HFF-Myc (cell line): ENCODE measurements around the gene LCA5L.

Experiments
- DNase-seq: peaks from one replicate; pipeline ENCODE4 v3.0.0-alpha.2; 2011; ENCODE audit warnings: low read depth; ENCODE audit errors: extremely low read depth
- H3K4me3 ChIP-seq: replicated peaks from 2 replicates; pipeline ENCODE4 v1.5.1; 2011; ENCODE audit warnings: low read depth, mild to moderate bottlenecking, control low read depth, low read length
- TF ChIP-seq, protein P1 (sequence below): IDR thresholded peaks from 2 replicates; pipeline ENCODE4 v1.5.1; 2012; ENCODE audit warnings: mild to moderate bottlenecking, low read depth, low read length, control low read depth; ENCODE audit errors: missing control alignments

Gene LCA5L

DNA sequence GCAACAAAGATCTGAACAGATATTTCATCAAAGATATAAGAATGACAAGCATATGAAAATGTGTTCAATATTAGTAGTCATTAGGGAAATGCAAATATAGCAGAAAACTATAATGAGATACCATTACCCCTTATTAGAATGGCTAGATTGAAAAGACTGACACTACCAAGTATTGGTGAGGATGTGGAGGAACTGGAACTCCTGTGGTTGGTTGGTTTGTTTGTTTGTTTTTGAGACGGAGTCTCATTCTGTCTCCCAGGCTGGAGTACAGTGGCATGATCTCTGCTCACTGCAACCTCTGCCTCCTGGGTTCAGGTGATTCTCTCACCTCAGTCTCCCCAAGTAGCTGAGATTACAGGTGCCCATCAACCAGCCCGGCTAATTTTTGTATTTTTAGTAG is 77.8 kb downstream of the LCA5L start:
- TF ChIP-seq, protein P1, sequence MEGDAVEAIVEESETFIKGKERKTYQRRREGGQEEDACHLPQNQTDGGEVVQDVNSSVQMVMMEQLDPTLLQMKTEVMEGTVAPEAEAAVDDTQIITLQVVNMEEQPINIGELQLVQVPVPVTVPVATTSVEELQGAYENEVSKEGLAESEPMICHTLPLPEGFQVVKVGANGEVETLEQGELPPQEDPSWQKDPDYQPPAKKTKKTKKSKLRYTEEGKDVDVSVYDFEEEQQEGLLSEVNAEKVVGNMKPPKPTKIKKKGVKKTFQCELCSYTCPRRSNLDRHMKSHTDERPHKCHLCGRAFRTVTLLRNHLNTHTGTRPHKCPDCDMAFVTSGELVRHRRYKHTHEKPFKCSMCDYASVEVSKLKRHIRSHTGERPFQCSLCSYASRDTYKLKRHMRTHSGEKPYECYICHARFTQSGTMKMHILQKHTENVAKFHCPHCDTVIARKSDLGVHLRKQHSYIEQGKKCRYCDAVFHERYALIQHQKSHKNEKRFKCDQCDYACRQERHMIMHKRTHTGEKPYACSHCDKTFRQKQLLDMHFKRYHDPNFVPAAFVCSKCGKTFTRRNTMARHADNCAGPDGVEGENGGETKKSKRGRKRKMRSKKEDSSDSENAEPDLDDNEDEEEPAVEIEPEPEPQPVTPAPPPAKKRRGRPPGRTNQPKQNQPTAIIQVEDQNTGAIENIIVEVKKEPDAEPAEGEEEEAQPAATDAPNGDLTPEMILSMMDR = no peak

GRCh38 chr21:39366563-39366962 is 79.0 kb downstream of the LCA5L start:
- TF ChIP-seq, protein P1 = no peak
- no peak for DNase-seq
- H3K4me3 ChIP-seq = no peak overlapping the region

More for the DNA sequence above, 77.8 kb downstream of the LCA5L start:
- H3K4me3 ChIP-seq = no peak overlapping the region
- no peak for DNase-seq

DNA sequence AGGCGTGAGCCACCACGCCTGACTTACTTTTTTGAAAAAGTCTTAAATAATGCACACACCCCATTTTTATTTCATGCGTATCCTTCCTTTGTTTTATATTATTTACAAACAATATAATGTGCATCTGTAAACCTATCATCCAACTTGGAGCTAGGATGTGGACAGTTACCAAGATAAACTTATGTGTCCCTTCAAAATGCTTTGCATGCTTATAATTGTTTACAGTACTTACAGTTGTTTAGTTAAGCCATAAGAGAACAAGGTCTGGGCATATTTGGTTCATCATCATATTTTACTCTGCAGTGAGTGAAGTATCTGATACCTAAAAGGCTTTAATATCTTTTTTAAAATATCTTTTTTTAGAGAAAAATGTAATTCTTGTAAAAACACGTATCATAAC is 80.6 kb downstream of the LCA5L start:
- H3K4me3 ChIP-seq = no peak overlapping the region
- no peak for DNase-seq
- TF ChIP-seq, protein P1 = no peak

DNA sequence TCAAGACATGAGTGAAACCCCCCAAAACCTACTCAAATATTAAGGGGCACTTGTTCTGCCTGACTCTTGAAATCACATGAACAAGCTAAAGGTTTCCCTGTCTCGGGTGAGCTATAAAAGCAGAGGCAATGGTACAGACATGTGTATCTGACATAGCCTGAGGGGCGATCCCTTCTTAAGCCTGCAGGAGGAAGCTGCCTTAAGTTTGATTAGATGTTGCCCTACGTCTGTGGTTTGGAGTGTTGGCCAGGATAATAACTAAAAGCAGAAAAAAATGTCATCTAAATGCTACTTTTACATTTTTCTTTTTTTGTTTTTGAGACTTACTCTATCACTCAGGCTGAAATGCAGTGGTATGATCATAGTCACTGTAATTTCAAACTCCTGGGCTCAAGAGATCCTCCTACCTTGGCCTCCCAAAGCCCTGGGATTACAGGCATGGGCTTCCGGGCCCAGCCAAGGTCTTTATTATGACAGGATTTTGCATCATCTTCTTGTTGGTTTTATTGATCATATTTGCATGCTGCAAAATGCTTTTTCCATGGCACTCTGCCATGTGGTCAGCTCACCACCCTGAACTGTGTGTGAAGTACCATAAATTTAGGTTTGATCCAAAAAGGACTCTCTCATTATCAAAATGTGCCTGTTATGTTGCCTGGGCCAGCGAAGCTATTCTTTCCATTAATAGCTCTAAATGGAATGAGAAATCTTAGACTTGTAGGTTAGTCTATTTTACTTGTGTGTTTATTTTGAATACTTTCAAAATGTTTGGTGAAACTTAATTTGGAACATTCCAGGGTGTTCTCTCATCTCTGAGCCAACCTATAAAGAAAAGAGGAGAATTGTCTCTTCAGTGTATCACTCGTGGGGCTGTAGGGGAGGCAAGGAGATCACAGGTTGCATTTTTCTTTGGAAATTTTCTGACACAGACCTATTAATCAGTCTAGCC is 81.7 kb downstream of the LCA5L start:
- no peak overlapping the region for H3K4me3 ChIP-seq
- TF ChIP-seq, protein P1 = no peak
- DNase-seq = no peak

DNA sequence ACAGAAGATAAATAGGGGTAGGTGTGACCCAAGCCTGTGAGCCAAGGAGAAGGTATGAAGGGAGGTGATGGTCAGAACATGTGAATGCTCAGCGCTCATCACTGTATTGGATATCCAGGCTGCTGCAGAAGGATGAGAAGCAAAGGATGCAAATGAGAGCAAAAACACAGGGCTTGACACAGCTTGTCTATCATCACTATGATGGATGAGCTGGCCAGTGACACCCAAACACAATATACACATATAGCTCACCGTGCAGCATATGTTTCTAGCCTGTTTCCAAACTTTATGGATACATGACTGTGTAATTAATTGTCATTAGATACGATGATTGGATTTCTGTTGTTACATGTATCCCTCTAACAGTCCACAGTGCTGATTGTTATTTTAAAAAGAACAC is 82.8 kb downstream of the LCA5L start:
- H3K4me3 ChIP-seq = no peak overlapping the region
- DNase-seq = no peak
- TF ChIP-seq, protein P1 = no peak

DNA sequence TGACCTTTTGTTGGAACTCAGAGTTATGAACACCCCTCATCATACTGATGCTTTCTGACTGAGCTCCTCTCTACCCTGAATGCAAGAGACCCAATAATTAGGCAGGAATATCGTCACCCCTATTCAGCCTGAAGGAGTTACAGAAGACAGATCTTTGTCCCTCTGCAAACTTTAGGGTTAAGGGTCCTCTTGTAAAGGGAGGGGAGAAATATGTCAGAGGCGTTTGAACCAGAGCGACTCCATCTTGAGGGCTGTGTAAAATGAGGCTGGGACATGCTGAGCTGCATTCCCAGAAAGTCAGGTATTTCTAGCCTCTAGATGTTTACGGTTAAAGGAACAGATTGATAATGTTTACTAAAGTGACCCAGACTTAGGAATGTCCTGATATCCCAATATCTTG is 86.2 kb downstream of the LCA5L start:
- TF ChIP-seq, protein P1 = no peak
- H3K4me3 ChIP-seq = no peak overlapping the region
- DNase-seq = no peak
